Measurements from ENCODE around the gene DOC2A.

The DOC2A gene

GRCh38 chr16:29988346-29989075, 22.3 kb downstream of the DOC2A start:
- DNase-seq, result no peak

- DNase-seq, result no peak
Observed at GRCh38 chr16:29987371-29988085, 23.3 kb downstream of the DOC2A start.

- no peak for DNase-seq
Observed at GRCh38 chr16:29986931-29987330, 23.9 kb downstream of the DOC2A start.

- DNase-seq, result no peak
Observed at GRCh38 chr16:29986231-29986630, 24.6 kb downstream of the DOC2A start.

GRCh38 chr16:29985271-29985811, 25.5 kb downstream of the DOC2A start:
- DNase-seq, result no peak

- DNase-seq, result no peak
Observed at GRCh38 chr16:29984764-29985147, 26.1 kb downstream of the DOC2A start.

GRCh38 chr16:29984137-29984763, 26.6 kb downstream of the DOC2A start:
- no peak for DNase-seq

- DNase-seq, result no peak
Observed at GRCh38 chr16:29983420-29984136, 27.2 kb downstream of the DOC2A start.

GRCh38 chr16:29982560-29983419, 28.0 kb downstream of the DOC2A start:
- no peak for DNase-seq

GRCh38 chr16:29978564-29979270, 32.1 kb downstream of the DOC2A start:
- DNase-seq, result no peak

GRCh38 chr16:29978081-29978480, 32.7 kb downstream of the DOC2A start:
- DNase-seq, result no peak

GRCh38 chr16:29977063-29977825, 33.6 kb downstream of the DOC2A start:
- no peak for DNase-seq

- DNase-seq, result no peak
Observed at GRCh38 chr16:29975811-29976511, 34.9 kb downstream of the DOC2A start.

- no peak for DNase-seq
Observed at GRCh38 chr16:29975134-29975538, 35.7 kb downstream of the DOC2A start.

- peak; percentile 68 to 81 (median 80) for DNase-seq
Observed at GRCh38 chr16:29974291-29975133, 36.3 kb downstream of the DOC2A start.

- DNase-seq, result peak; percentile 99 to 100 (median 99)
Observed at GRCh38 chr16:29973384-29974246, 37.2 kb downstream of the DOC2A start, which contains the start of gene TAOK2. TAOK2 (plus strand) TSS chr16:29973868; CDS start chr16:29977773, 3,905 bp downstream.

- no peak for DNase-seq
Observed at GRCh38 chr16:29972992-29973383, 37.8 kb downstream of the DOC2A start.

- no peak for DNase-seq
Observed at GRCh38 chr16:29972500-29972899, 38.3 kb downstream of the DOC2A start.

Data from suppressor macrophage treated with lipopolysaccharide for 1 hour (primary cell).